Esophagus (tissue), 2 donors: ENCODE measurements around the gene GNAZ. TPM values are rescaled to one million over a fixed set of nuclear protein-coding genes. Genes with fewer than 3 reads are reported as not detected.

Source experiments
- H3K27ac ChIP-seq, 2 donors: one replicate each; pipeline ENCODE4 v1.5.1; 2013; ENCODE audit warnings: low read depth in 2 of 2, mild to moderate bottlenecking in 2 of 2, inconsistent platforms in 1 of 2, low read length in 1 of 2, moderate library complexity in 1 of 2
- H3K27me3 ChIP-seq, 2 donors: one replicate each; pipeline ENCODE4 v1.6.1; 2013; ENCODE audit warnings: low read length in 2 of 2, control low read depth in 1 of 2, mild to moderate bottlenecking in 1 of 2; ENCODE audit not compliant: insufficient read depth in 2 of 2, control insufficient read depth in 1 of 2
- H3K36me3 ChIP-seq, 2 donors: one replicate each; pipeline ENCODE4 v1.6.1; 2013; ENCODE audit warnings: low read length in 1 of 2; ENCODE audit not compliant: control insufficient read depth in 2 of 2, insufficient read depth in 2 of 2
- H3K4me1 ChIP-seq, 2 donors: one replicate each; pipeline ENCODE4 v1.6.1; 2013; ENCODE audit warnings: low read length in 1 of 2; ENCODE audit not compliant: control insufficient read depth in 2 of 2, insufficient read depth in 2 of 2
- H3K4me3 ChIP-seq, 2 donors: one replicate each; pipeline ENCODE4 v1.5.1; 2013; ENCODE audit warnings: low read length in 2 of 2, mild to moderate bottlenecking in 2 of 2, low read depth in 1 of 2, moderate library complexity in 1 of 2
- H3K9me3 ChIP-seq, 2 donors: one replicate each; pipeline ENCODE4 v1.6.1; 2013; ENCODE audit warnings: mild to moderate bottlenecking in 2 of 2, low read depth in 1 of 2, low read length in 1 of 2, moderate library complexity in 1 of 2; ENCODE audit not compliant: control insufficient read depth in 2 of 2, insufficient read depth in 1 of 2
- WGBS, 2 donors: extraction: QIAGEN DNeasy Blood & Tissue Kit; methylation state at CpG; one replicate each; pipeline ENCODE4 v1.1.7; 2013; 5-methylcytosine and 5-hydroxymethylcytosine counted together
- polyA plus RNA-seq, 2 donors: library from polyadenylated mRNA; stranded (reverse); fragments of 200-250 nt; gene quantifications; one replicate each; pipeline ENCODE4 v1.2.3, GENCODE V29; 2013
- donor health status: healthy with polysubstance abuse.
- donor health status: Bipolar disorder and iron deficiency.

The GNAZ gene
- polyA plus RNA-seq, 2 donors, result 0.83 to 1.6 TPM

GRCh38 chr22:23110922-23111527 lies 40.7 kb downstream of the GNAZ start:
- no peaks in the 10 kb centered on the region for H3K36me3 ChIP-seq
- H3K27me3 ChIP-seq, result no peaks in the 10 kb centered on the region
- 77 to 79% methylated on average over 15 of the region's 15 CpGs for WGBS, 2 donors
- peaks cover 4% of the 10 kb centered on the region in 2 donors for H3K4me1 ChIP-seq
- H3K9me3 ChIP-seq, result no peaks in the 10 kb centered on the region
- no peak overlapping the region for H3K27ac ChIP-seq
- H3K4me3 ChIP-seq, result no peak overlapping the region

GRCh38 chr22:23112472-23113012 lies 42.2 kb downstream of the GNAZ start:
- no peaks in the 10 kb centered on the region for H3K27me3 ChIP-seq
- H3K9me3 ChIP-seq, result no peaks in the 10 kb centered on the region
- H3K4me1 ChIP-seq, result peaks cover 4% of the 10 kb centered on the region in 2 donors
- 89 to 92% methylated on average over 9 of the region's 9 CpGs for WGBS, 2 donors
- no peaks in the 10 kb centered on the region for H3K36me3 ChIP-seq
- H3K27ac ChIP-seq, result no peak overlapping the region
- no peak overlapping the region for H3K4me3 ChIP-seq

GRCh38 chr22:23113067-23113846 lies 42.9 kb downstream of the GNAZ start:
- Histone ChIP-seq H3K27me3 (no peaks in the 10 kb centered on the region), H3K9me3 (no peaks in the 10 kb centered on the region), H3K4me3 (no peak overlapping the region), H3K36me3 (no peaks in the 10 kb centered on the region), H3K27ac (no peak overlapping the region), H3K4me1 (peaks cover 4% of the 10 kb centered on the region in 2 donors)
- 72 to 73% methylated on average over 14 of the region's 14 CpGs for WGBS, 2 donors

GRCh38 chr22:23113847-23114720 lies 43.8 kb downstream of the GNAZ start:
- 85 to 87% methylated on average over 18 of the region's 18 CpGs for WGBS, 2 donors

GRCh38 chr22:23114721-23115020 lies 44.4 kb downstream of the GNAZ start:
- 92 to 97% methylated on average over 2 of the region's 2 CpGs for WGBS, 2 donors
- Histone ChIP-seq H3K4me3 (no peak overlapping the region), H3K4me1 (peaks cover 4% of the 10 kb centered on the region in 2 donors), H3K27ac (no peak overlapping the region), H3K9me3 (no peaks in the 10 kb centered on the region), H3K27me3 (no peaks in the 10 kb centered on the region), H3K36me3 (no peaks in the 10 kb centered on the region)

More at GRCh38 chr22:23113847-23114720, 43.8 kb downstream of the GNAZ start:
- Histone ChIP-seq H3K36me3 (no peaks in the 10 kb centered on the region), H3K27ac (no peak overlapping the region), H3K9me3 (no peaks in the 10 kb centered on the region), H3K4me3 (no peak overlapping the region), H3K27me3 (no peaks in the 10 kb centered on the region), H3K4me1 (peaks cover 4% of the 10 kb centered on the region in 2 donors)

- Histone ChIP-seq H3K9me3 (no peaks in the 10 kb centered on the region), H3K36me3 (no peaks in the 10 kb centered on the region), H3K4me3 (no peak overlapping the region), H3K27me3 (no peaks in the 10 kb centered on the region), H3K4me1 (peaks cover 4% of the 10 kb centered on the region in 2 donors), H3K27ac (no peak overlapping the region)
- 84 to 91% methylated on average over 7 of the region's 7 CpGs for WGBS, 2 donors
Measured at GRCh38 chr22:23115369-23115768, 45.0 kb downstream of the GNAZ start.

GRCh38 chr22:23115825-23116494 lies 45.6 kb downstream of the GNAZ start:
- Histone ChIP-seq H3K9me3 (no peaks in the 10 kb centered on the region), H3K36me3 (no peaks in the 10 kb centered on the region), H3K4me3 (no peak overlapping the region), H3K27me3 (no peaks in the 10 kb centered on the region), H3K27ac (no peak overlapping the region), H3K4me1 (peaks cover 4% of the 10 kb centered on the region in 2 donors)
- WGBS, 2 donors, result 84 to 87% methylated on average over 18 of the region's 18 CpGs

- H3K36me3 ChIP-seq, result no peaks in the 10 kb centered on the region
- H3K27me3 ChIP-seq, result no peaks in the 10 kb centered on the region
- 82 to 84% methylated on average over 10 of the region's 10 CpGs for WGBS, 2 donors
Measured at GRCh38 chr22:23116506-23117263, 46.4 kb downstream of the GNAZ start.

More at GRCh38 chr22:23116506-23117263, 46.4 kb downstream of the GNAZ start:
- Histone ChIP-seq H3K4me3 (no peak overlapping the region), H3K4me1 (peaks cover 4% of the 10 kb centered on the region in 2 donors), H3K27ac (no peak overlapping the region), H3K9me3 (no peaks in the 10 kb centered on the region)
